IPS-NIHi7 (cell line): ENCODE results near the gene DDX20.
A peak's percentile ranks its signal among the peaks of the same experiment; 100 is the strongest.

Source experiments
- DNase-seq: peaks from one replicate; pipeline ENCODE4 v3.0.0; 2012; ENCODE audit warnings: mixed read lengths; ENCODE audit errors: extremely low spot score

DDX20 gene

GRCh38 chr1:111755331-111756123, at the start of gene DDX20:
TSS of gene DDX20 (plus strand) at chr1:111755901. CDS start at chr1:111755925, 24 bp downstream.
- peak; percentile 94 for DNase-seq

DNA sequence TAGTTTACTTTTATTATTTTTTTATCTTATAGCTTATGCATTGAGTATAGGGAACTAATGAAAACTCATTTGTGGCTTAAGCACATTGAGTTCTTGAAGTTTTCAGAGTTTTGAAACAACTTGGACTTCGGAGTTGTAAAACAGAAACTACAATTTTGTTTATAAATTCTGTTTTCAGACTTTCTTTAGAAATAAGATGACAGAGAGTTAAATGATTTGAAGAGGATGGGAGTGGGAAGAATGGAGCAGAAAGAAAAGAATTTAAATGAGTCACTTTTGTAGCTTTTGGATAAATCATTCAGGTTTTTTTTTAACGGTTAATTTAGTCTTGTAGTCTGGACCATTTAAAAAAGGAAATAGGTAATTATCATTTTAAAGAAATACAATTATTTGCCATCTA, 48.8 kb upstream of the DDX20 start:
- DNase-seq: no peak

- DNase-seq: no peak
These were observed 47.8 kb upstream of the DDX20 start for GRCh38 chr1:111707906-111708305.

GRCh38 chr1:111709986-111710385, 45.7 kb upstream of the DDX20 start:
- DNase-seq: no peak

DNA sequence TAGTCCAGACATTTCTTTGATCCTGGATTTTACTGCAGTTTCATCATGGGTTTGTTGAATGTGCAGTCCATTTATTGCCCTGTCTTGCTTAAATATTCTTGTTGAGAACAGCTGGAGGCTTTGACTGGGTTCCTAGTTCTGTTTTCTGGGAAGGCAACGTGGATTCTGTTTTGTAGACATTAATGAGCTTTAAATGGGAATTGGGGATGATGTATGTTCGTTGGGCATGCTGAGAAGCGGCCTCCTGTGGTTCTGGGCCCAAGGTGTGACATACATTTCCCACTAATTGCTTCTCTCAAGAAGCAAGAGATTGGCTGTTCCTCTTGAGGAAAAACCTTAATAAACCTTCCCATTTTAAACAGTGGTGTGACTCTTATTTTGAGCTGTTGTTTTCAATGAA, 39.4 kb upstream of the DDX20 start:
- DNase-seq: no peak

GRCh38 chr1:111717450-111717849, 38.3 kb upstream of the DDX20 start:
- no peak for DNase-seq

- no peak for DNase-seq
These were observed 36.6 kb upstream of the DDX20 start for GRCh38 chr1:111719135-111719534.

- DNase-seq: no peak
These were observed 36.0 kb upstream of the DDX20 start for GRCh38 chr1:111719674-111720132.

GRCh38 chr1:111720274-111720976, 35.3 kb upstream of the DDX20 start:
- DNase-seq: no peak

- DNase-seq: no peak
These were observed 34.5 kb upstream of the DDX20 start for GRCh38 chr1:111720977-111721786.

DNA sequence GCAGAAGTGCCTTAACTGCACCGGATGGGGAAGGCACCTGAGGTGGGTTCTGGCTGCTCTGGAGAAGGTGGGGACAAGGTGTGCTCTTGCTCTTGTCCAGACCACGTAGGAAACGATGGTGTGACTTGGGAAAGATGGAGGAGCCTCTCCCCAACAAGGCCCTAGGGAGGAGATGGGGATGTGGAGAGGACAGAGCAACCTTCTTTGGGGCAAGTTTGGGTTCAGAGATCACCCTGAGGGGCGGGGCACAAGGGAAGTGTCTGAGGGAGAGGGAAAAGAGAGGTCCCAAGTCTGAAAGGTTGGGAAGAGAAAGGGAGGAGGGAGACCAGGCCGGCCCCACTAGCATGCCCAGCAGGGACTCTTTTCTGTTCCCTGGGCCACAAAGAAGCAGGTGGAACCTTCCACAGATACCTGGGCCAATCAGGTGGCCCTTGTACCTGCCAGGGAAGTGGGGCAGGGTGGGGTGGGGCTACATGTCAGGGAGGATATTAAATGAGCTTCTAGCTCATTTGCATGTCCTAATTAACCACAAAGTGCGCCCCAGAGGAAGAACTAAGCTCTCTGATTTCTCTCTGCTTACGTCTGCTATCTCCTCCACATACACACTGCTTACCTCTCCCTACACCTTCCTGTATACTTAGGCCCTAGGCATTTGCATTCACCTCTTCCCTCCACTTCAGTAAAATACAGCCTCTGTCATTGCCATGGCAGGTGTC, 32.5 kb upstream of the DDX20 start:
- DNase-seq: no peak

DNA sequence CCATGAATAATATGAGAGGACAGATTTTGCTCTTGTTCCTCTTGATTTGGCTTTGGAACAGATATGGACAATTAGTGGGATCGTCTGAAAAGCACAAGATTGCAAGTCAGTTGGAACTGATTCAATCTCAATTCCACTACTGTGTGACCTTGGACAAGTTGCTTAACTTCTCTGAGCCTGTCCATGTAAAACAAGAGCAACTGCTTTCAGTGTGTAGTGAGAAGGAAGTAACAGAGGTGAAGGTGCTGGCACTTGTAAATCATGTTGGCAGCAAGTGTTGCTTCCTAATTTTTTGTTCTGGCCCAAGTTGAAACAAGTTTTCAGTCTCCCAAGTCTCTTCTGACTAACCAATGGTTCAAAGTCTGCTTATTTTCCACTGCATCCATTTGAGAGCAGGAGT, 31.8 kb upstream of the DDX20 start:
- DNase-seq: no peak

GRCh38 chr1:111725192-111725591, 30.5 kb upstream of the DDX20 start:
- DNase-seq: peak; percentile 36

GRCh38 chr1:111727056-111727455, 28.6 kb upstream of the DDX20 start:
- DNase-seq: no peak

- DNase-seq: no peak
These were observed 26.3 kb upstream of the DDX20 start for GRCh38 chr1:111729271-111729921.

- no peak for DNase-seq
These were observed 25.6 kb upstream of the DDX20 start for GRCh38 chr1:111729946-111730681.

- DNase-seq: no peak
These were observed 25.0 kb upstream of the DDX20 start for GRCh38 chr1:111730706-111731105.

GRCh38 chr1:111731956-111732355, 23.7 kb upstream of the DDX20 start:
- DNase-seq: no peak

DNA sequence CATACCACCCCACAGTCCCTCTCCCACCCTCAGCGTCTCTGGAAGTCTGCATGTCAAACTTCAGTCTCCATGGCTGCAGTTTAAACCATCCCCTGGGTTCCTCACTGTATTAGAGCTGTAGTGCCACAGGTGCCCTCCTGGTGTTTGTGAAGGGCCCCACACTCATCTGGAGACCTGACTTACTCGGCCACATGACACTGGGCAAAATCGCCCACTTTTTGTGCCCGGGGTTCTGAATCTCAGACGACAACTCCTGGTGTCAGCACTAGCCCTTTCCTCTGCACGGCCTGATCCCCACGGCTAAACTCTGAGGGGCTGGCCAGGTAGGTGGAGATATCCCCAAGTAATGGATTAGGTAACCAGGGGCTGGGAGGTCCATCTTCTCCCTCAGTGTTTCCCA, 23.0 kb upstream of the DDX20 start:
- DNase-seq: no peak
